GM10266 (cell line): ENCODE data around the gene SRGAP2.
"Not testable (repeated sequence)": the region's sequence is repeated elsewhere in the genome, so short reads cannot be mapped to it uniquely, and the experiment has no call there.

Source experiments
- DNase-seq: peaks from one replicate; pipeline ENCODE4 v3.0.0; 2012; ENCODE audit errors: extremely low spot score

SRGAP2 gene

GRCh38 chr1:206204159-206204511 lies 794 bp downstream of the SRGAP2 start:
- not testable (repeated sequence) for DNase-seq

- DNase-seq = not testable (repeated sequence)
These were observed 1.5 kb downstream of the SRGAP2 start for GRCh38 chr1:206204871-206205270.

DNA sequence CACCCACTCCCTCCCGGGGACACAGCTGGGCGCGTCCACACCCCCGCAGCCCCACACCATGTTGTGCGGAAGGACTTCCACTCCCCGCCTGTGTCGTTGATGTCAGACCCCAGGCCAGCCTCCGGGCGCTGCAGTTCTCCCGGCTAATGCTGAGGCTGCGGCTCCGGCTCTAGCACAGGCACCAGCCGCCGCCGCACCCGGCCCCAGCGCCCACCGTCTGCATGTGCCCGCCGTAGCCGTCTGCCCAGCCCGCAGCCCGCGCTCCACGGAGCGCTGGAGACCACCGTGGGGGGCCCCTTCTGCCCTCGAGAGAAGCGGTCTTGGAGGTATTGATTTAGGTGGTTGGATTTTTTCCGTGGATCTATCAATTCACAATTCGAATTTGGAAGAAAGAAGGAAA lies 2.2 kb downstream of the SRGAP2 start:
- not testable (repeated sequence) for DNase-seq

DNA sequence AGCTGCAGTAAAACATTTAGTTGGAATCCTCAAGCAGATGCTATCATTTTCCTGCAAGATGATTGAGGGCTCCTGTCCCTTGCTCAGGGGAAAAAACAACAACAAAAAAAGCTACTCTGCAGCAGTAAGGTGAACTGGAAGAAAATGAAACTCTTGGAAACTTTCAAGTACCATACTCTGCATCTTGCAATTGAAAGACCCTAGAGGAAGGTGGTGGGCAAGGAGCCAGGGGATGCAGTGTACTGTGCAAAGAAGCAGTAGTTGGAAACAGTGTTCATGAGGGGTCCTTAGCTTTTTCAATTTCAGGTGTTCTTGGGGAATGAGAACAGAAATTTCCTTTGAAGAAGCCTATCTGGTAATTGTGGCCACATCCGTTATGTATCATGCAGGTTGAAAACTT lies 7.5 kb downstream of the SRGAP2 start:
- DNase-seq = not testable (repeated sequence)

- not testable (repeated sequence) for DNase-seq
These were observed 12.5 kb downstream of the SRGAP2 start for GRCh38 chr1:206215600-206216392.

GRCh38 chr1:206218285-206218684 lies 14.9 kb downstream of the SRGAP2 start:
- not testable (repeated sequence) for DNase-seq

- not testable (repeated sequence) for DNase-seq
These were observed 15.4 kb downstream of the SRGAP2 start for GRCh38 chr1:206218765-206219164.

- not testable (repeated sequence) for DNase-seq
These were observed 16.4 kb downstream of the SRGAP2 start for GRCh38 chr1:206219514-206220331.

DNA sequence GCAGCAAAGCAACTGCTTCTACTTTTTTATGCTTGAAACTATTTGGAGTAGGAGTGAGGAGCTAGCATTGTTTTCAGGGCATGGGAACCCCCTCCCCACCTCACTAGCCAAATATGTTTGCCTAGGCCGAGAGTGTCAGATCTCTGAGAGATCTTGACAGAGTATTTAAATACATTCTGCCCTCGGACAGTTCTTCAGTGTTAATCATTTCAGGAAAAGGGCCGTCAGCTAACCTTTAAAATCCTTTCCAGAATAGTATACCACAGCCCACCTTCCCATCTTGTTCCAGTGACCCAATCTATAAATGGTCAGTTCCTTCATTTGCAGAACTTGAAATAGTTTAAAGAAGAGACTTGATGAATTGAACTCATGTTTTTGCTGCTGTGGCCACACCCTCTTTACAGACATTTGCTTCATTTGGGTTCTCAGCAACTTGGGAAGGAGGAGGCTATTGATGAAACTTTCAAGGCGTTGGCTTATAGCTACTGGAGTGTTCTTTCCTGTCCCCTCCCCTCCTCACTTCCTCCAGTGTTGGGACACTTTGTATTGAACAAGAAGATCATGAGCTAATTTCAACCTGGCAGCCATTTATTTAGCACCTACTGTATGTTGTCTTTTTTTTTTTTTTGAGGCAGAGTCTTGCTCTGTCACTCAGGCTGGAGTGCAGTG lies 17.1 kb downstream of the SRGAP2 start:
- not testable (repeated sequence) for DNase-seq

DNA sequence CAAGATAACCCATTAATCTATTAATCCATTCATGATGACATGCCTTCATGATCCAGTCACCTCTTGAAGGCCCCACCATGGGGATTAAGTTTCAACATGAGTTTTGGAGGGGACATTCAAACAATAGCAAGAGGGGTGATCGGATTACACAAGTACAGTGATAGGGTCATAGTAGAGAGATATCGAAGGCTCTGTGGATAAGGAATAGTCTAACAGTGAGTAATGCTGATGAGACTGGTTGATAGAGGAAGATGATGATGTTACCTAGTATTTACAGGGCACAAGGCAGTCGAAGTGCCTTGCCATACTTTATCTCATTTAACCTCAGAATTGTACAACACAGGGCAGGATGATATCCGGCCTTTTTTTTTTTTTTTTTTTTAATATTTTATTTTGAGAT lies 18.2 kb downstream of the SRGAP2 start:
- DNase-seq = not testable (repeated sequence)

- DNase-seq = not testable (repeated sequence)
These were observed 20.9 kb downstream of the SRGAP2 start for GRCh38 chr1:206224190-206224776.

GRCh38 chr1:206225386-206225785 lies 22.0 kb downstream of the SRGAP2 start:
- DNase-seq = not testable (repeated sequence)

- not testable (repeated sequence) for DNase-seq
These were observed 23.5 kb downstream of the SRGAP2 start for GRCh38 chr1:206226886-206227285.

- not testable (repeated sequence) for DNase-seq
These were observed 25.9 kb downstream of the SRGAP2 start for GRCh38 chr1:206229286-206229685.

DNA sequence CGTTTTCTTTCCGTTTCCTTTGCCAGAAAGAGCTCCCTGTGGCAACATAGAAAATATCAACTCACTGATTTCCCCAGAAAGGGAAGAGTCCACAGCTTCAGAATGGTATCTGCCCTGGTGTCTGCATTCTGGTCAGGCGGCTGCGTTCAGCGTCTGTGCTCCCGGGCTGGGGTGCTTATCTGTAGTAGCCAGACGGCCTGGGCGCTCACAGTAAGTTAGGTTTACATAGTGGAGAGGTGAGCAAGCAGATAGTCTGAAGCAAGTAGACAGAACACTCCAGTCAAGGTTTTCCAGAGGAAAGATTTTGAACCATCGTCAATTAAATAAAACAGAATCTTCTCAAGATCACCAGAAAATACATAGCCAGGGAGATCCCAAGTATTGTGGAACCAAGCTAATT lies 28.6 kb downstream of the SRGAP2 start:
- not testable (repeated sequence) for DNase-seq

GRCh38 chr1:206232970-206233645 lies 29.8 kb downstream of the SRGAP2 start:
- DNase-seq = not testable (repeated sequence)

GRCh38 chr1:206234189-206234916 lies 31.0 kb downstream of the SRGAP2 start:
- not testable (repeated sequence) for DNase-seq

DNA sequence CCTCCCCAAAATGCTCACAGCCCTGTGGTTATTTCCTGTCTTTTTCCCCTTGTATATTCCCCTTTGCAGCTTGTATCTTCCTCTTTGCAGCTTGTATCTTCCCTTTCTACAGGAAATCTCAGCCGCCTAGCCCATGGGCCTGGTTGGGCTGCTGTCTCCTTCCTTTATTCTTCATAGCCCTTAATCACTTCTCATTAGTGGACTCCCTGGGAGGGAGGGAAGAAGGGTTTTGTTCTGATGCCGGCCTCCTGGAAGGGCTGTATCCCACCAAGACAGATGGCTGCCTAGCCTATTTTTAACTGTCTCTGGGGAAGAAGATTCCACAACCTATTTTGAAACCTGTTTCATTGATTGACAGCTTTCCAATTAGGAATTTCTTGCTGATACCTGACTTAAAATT lies 31.8 kb downstream of the SRGAP2 start:
- not testable (repeated sequence) for DNase-seq

- not testable (repeated sequence) for DNase-seq
These were observed 36.9 kb downstream of the SRGAP2 start for GRCh38 chr1:206240288-206240687.

DNA sequence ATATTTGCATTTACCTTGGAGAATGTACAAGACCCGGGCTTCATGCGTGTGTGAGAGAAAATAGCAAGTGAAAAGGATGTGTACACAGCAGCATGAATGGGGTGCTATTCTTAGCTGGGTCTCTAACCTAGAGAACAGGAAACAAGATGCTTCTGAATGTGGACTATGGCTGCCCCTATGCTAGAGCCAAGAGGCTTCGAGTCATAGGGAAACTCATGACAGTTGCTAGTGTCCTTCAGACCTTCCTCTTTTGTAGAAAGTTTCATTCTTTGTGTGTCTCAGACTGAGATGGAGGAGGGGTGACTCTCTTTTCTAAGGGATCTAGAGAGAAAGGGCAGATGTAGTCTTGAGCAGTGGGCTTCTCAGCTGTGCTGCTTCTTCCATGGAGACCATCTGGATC lies 40.0 kb downstream of the SRGAP2 start:
- not testable (repeated sequence) for DNase-seq
